BJ (cell line): ENCODE results near the gene ZC3H4. TPM values are rescaled to one million over a fixed set of nuclear protein-coding genes. Genes with fewer than 3 reads are reported as not detected.

Experiments
- CTCF ChIA-PET: fragments of 350-600 bp; formaldehyde crosslinking; extraction: SDS; loops from one replicate; lab custom pipeline; 2021; ENCODE audit warnings: antibody characterized with exemption, inconsistent platforms; lab: Yijun Ruan, JAX
- POLR2A ChIA-PET: fragments of 300-600 bp; sonication (Branson Sonifier 250); formaldehyde crosslinking; extraction: SDS; loops from one replicate; lab custom pipeline; 2021; ENCODE audit warnings: antibody characterized with exemption; lab: Charles Lee
- DNase-seq: peaks from one replicate; pipeline ENCODE4 v3.0.0-alpha.2; 2011; ENCODE audit warnings: low read depth
- H3K27me3 ChIP-seq: 2 replicates; pipeline ENCODE4 v1.6.0; 2011; ENCODE audit warnings: low read length; ENCODE audit not compliant: control insufficient read depth, insufficient read depth
- H3K36me3 ChIP-seq: 2 replicates; pipeline ENCODE4 v1.5.1; 2011; ENCODE audit warnings: low read length; ENCODE audit not compliant: control insufficient read depth, insufficient read depth
- H3K4me3 ChIP-seq: 2 replicates; pipeline ENCODE4 v1.5.1; 2011; ENCODE audit warnings: low read depth, mild to moderate bottlenecking, control low read depth, low read length
- CTCF ChIP-seq: IDR thresholded peaks from 2 replicates; pipeline ENCODE4 v1.5.1; 2011; ENCODE audit warnings: low read depth, mild to moderate bottlenecking, control low read depth, inconsistent platforms, low read length, moderate library complexity; ENCODE audit not compliant: insufficient read depth
- polyA plus RNA-seq: library from polyadenylated mRNA; depleted of rRNA; stranded (reverse); fragments of >200 nt; gene quantifications from 2 replicates; pipeline ENCODE4 v1.2.3, GENCODE V29; 2011

ZC3H4 gene
- polyA plus RNA-seq, 1 experiment, result 4.3 TPM

- Histone ChIP-seq H3K27me3 (no peaks in the 10 kb centered on the region), H3K4me3 (no peak overlapping the region), H3K36me3 (peaks cover 45% of the 10 kb centered on the region)
- no peak for DNase-seq
- no peak for TF ChIP-seq CTCF
- ChIA-PET CTCF (interaction anchor here (0.6 to 1.4 kb wide), 2 partner anchors 13 to 84 kb away, joined by 3 to 8 read pairs; no protein-coding TSS in a partner anchor), POLR2A (no interaction called here)
Observed at GRCh38 chr19:47066376-47067214, 47.0 kb downstream of the ZC3H4 start.

- Histone ChIP-seq H3K27me3 (no peaks in the 10 kb centered on the region), H3K4me3 (no peak overlapping the region), H3K36me3 (peaks cover 37% of the 10 kb centered on the region)
- no peak for DNase-seq
- ChIA-PET POLR2A (no interaction called here), CTCF (no interaction called here)
- TF ChIP-seq CTCF, result no peak
Observed at GRCh38 chr19:47065242-47065641, 48.3 kb downstream of the ZC3H4 start.

- ChIA-PET POLR2A (no interaction called here), CTCF (interaction anchor here (0.6 to 1.9 kb wide), 4 partner anchors 16 to 62 kb away, joined by 3 to 6 read pairs (median 4); no protein-coding TSS in a partner anchor)
- no peak for DNase-seq
Observed at GRCh38 chr19:47063874-47064273, 49.7 kb downstream of the ZC3H4 start.

GRCh38 chr19:47058621-47059022 is 55.0 kb downstream of the ZC3H4 start:
- POLR2A ChIA-PET, result no interaction called here
- Histone ChIP-seq H3K4me3 (no peak overlapping the region), H3K27me3 (no peaks in the 10 kb centered on the region), H3K36me3 (no peaks in the 10 kb centered on the region)
- TF ChIP-seq CTCF, result no peak
- no peak for DNase-seq
- CTCF ChIA-PET, result interaction anchor here (0.9 kb wide), 1 partner anchor 202 kb away, joined by 3 read pairs; no protein-coding TSS in a partner anchor

More at GRCh38 chr19:47063874-47064273, 49.7 kb downstream of the ZC3H4 start:
- no peak overlapping the region for H3K4me3 ChIP-seq
- H3K36me3 ChIP-seq, result peaks cover 25% of the 10 kb centered on the region
- no peak for TF ChIP-seq CTCF
- no peaks in the 10 kb centered on the region for H3K27me3 ChIP-seq

- no peak for DNase-seq
- TF ChIP-seq CTCF, result no peak
- POLR2A ChIA-PET, result no interaction called here
- CTCF ChIA-PET, result interaction anchor here (0.6 to 1.4 kb wide), 3 partner anchors 66 to 80 kb away, joined by 3 read pairs; no protein-coding TSS in a partner anchor
- no peak overlapping the region for H3K4me3 ChIP-seq
- no peaks in the 10 kb centered on the region for H3K27me3 ChIP-seq
- H3K36me3 ChIP-seq, result no peaks in the 10 kb centered on the region
Observed at GRCh38 chr19:47057328-47057727, 56.2 kb downstream of the ZC3H4 start.
